ENCODE results near the gene LSAMP. TPM values are rescaled to one million over a fixed set of nuclear protein-coding genes. Genes with fewer than 3 reads are reported as not detected.

LSAMP gene
- total RNA-seq, 1 donor from 2014 or later, result 5.0 TPM

DNA sequence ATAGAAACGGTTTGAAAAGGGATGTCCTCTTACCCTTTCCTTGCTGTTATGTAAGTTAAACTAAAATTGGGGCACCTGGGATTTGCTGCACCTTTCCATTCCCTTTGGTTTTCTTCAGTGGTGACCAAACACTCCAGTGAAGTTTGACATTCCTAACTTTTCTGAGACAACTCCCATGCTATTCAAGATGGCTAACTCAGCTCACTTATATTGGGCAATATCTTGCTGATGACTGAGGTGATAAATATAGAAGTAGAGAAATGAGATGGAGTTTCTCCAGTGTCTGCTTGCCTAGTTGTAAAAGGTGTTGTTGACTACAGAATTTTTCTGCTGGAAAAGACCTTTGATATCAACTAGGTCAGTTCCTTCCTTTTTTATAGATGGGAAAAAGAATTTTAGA, 530.2 kb downstream of the LSAMP start:
- ATAC-seq, result no peak
- intact Hi-C loops (cut with DNase I), result no loop called here
- DNase-seq (ENCODE audit: missing footprints), result no peak

DNA sequence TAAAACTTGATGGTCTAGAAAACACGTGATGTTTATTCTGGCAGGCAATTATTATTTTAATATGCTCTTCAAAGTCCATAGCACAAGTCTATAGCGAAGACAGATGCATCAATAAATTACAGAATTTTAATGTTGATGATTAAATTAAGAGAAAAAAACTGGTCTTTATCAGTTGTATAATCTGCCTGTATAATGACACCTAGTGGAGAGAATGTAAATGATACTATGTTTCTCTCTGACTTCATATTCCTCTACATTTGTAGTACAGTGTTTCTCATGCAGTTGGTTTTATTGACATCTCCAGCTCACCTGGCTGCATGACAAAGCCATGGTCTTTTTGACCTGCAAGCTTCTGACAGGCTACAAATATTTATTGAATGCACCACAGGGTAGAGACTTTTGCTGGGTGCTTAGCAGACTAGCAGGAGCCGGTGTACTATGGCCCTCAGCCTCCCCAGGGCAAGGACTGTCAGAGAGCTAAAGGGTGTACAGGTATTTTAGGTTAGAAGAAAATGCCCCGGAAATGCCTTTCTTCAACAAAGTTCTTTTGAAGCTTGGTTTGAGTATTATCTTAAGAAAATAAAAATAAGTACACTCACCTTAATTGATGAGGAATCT, 532.1 kb downstream of the LSAMP start:
- intact Hi-C loops (cut with DNase I), result no loop called here
- ATAC-seq (no peak), DNase-seq (ENCODE audit: missing footprints) (no peak)

DNA sequence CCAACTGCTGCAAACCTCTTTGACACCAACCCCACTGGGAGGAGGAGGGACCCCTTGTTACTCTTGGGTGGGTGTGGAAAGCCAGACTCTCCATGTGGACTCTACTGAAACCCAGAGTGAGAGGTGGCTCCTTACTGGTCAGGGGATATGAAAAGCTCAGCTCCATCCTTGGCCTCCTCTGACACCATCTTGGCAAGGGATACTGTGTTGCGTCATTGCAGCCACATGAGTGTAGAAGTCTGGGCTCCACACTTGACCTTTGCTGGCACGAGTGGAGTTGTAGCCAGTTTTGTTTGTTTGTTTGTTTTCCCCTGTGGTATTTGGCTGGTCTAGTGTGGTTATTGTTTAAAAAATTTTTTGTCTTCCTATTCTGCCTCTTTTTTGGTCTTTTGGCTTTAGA, 532.9 kb downstream of the LSAMP start:
- ATAC-seq, result peak; percentile 70
- DNase-seq (ENCODE audit: missing footprints), result peak; percentile 78
- intact Hi-C loops (cut with DNase I), result no loop called here

DNA sequence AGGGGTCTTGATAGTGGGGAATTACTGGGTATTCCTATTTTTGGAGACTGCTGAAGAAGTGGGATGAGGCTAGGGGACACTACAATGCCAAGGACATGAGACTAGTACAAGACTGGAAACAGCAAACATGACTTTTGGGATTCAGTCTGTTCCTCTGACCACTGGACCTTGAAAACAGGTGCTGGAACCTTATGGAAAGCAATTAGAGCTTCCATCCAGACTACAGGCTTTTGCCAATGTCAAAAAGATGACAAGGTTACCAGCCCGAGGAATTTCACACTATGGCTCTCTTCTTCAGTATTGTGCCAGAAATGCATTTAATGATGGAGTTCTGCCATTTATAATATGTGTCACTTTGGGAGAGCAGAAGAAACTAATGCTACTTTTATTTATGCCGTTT, 539.4 kb downstream of the LSAMP start:
- intact Hi-C loops (cut with DNase I), result no loop called here
- no peak for DNase-seq (ENCODE audit: missing footprints)

DNA sequence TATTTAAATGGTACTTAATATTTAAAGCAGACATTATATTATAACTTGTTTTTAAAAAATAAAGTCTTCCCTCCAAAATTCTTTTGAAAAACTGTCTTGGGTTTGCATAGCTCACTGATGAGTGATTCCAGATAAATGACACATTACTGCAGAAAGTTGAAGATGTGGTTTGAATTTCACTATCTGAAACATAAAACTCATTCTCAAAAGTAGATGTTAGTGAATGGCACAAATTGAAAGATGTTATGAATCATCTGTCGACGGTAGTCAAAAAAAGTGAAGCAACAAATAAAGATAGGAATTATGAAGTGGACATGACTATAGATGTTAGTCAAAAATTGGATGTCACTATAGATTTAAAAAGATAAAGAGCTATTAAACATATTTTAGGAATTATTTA, 541.4 kb downstream of the LSAMP start:
- no peak for ATAC-seq
- DNase-seq (ENCODE audit: missing footprints), result no peak
- intact Hi-C loops (cut with DNase I), result no loop called here

More for the DNA sequence above, 539.4 kb downstream of the LSAMP start:
- no peak for ATAC-seq

DNA sequence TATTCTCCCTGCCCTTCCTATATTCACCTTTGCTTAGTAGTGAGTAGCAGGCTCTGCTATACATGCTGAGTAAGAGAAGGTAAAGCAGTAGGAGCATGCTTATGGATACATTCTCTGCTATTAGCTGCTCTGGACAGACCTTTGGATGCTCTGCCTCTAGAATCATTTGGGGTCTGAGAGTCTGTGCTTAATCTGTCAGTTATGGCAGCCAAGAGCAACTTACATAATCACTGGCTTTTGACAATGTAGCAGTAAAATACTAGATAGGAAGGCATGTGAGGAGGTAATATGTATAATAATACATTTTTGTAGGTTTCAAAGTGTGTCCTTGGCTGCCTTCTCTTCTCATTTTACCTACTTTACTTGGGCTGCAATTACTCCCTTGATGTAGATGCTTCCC, 544.3 kb downstream of the LSAMP start:
- ATAC-seq, result no peak
- no peak for DNase-seq (ENCODE audit: missing footprints)
- intact Hi-C loops (cut with DNase I), result no loop called here

DNA sequence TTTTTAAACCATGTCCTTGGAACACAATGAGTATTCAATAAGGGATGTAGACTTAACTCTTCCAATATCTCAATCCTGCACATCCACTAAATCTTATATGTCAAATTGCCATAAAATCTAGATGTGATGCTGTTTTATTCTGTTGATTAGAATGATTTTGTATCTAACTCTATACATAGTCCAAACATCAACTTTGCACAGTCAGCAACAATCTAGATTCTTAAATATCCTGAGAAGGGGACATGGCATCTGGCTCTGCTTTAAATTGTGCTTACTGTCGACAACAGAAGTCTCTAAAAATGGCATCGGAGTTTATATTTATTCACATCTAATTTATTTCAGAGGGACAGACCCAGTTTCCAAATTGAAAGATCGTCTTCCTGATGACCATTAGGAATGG, 545.8 kb downstream of the LSAMP start:
- ATAC-seq, result no peak
- DNase-seq (ENCODE audit: missing footprints), result no peak
- intact Hi-C loops (cut with DNase I), result no loop called here

DNA sequence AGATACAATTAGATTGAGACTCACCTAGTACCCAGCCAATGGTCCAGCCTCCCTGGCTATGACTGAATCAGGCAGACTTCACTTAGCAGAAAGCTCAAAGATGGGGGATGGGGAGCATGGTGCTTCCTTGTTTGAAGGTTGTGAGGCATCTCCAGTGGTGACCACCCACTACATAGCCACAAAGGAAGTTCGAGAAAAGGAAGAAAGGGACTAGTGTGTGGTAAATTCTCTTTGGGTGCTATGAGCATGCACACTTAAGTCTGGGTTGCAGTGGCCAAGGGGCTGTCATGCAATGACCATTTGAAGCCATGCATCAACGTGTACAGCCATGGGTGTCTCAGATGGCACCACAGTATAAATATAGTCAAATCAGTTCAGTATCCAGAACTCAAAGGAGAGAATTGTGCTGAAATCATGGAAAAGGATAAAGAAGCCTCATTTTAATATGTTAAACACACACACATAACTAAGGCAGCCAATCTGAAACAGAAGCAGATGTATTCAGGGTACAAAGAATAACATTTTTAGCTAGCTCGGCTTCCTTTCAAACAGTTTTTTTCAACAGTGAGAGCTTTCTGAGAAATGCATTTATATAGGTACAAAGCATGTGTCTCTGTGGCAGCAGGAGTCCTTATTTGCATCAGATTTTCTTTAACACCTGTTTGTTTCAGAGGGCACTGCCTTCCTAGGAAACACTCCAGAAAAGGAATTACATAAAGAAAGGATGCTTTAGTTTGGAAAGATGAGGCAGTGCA, 546.5 kb downstream of the LSAMP start:
- no peak for ATAC-seq
- no peak for DNase-seq (ENCODE audit: missing footprints)
- intact Hi-C loops (cut with DNase I), result no loop called here

DNA sequence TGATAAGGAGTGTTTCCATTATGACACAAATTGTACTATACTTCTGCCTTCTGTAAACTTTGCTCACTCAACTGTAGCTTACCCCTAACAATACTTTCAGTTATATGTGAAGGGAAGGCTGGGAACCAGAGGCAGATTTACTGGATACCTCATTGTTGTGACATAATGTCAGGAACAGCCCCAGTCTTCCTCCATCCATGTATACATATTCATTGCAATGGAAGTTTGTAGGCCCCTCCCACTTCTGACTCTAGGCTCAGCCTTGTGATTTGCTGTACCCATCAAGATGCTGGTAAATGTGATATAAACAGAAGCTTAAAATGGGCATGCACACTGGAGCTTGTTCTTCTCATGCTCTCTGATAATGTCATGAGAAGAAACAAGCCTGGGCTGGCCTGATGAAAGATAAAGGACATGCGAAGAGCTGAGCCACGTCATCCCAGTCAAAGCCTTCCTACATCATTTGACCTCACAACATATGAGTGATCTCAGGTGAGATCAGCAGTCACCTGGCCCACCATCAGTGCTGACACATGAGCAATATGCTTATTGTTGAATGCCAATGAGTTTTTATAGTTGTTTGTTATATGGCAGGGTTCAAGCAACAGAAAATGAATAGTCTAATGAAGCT, 554.2 kb downstream of the LSAMP start:
- intact Hi-C loops (cut with DNase I), result no loop called here
- DNase-seq (ENCODE audit: missing footprints) (peak; percentile 28), ATAC-seq (no peak)

DNA sequence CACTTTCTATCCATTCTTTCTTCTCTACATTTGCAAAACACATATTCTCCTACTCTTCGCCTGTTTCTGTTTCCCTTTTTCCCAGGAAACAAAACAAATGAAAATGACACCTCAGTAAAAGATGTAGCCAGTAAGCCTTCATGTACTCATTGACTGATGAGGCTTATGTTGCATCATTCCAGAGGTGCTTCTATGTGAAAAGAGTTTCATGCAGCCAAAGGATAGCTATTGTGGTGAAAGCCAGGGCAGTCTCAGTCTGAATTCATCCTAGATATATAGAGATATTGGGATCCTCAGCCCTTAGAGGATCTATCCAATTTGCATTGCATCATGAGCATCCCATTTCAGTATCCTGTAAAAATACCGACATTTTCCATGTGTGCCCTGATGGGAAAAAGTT, 554.7 kb downstream of the LSAMP start:
- intact Hi-C loops (cut with DNase I), result no loop called here
- no peak for DNase-seq (ENCODE audit: missing footprints)
- ATAC-seq, result no peak

DNA sequence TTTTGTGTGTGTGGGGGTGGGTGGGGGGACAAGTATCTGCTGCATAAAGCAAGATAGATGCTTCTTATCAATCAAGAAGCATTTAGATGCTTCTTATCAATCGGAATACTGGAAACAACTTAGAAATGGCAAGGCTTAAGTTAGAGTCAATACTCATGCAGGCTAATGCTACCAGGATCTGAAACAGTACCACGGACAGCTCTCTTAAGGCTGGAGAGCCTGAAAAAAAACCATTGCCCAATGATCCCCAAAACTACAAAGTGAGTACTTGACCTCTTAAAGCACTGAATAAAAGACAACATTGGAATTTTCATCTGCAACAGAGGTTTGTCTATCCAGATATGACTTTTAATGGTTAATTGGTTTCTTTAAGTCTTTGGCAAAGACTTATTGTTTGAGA, 559.7 kb downstream of the LSAMP start:
- DNase-seq (ENCODE audit: missing footprints) (no peak), ATAC-seq (no peak)
- intact Hi-C loops (cut with DNase I), result no loop called here

DNA sequence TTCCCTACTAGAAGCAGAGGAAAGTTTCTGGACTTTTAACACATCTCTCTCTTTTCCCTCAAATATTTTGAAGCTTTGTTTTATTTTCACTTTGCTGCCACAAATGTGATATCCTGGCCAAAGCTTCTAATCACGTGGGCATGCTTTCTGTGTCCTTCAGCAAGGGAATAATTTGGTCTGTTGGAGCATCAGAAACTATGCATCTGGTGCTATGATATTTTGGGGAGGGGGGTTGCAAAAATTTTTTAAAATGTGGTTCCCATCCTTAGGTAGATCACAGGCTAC, 567.7 kb downstream of the LSAMP start:
- DNase-seq (ENCODE audit: missing footprints) (no peak), ATAC-seq (no peak)
- intact Hi-C loops (cut with DNase I), result no loop called here

DNA sequence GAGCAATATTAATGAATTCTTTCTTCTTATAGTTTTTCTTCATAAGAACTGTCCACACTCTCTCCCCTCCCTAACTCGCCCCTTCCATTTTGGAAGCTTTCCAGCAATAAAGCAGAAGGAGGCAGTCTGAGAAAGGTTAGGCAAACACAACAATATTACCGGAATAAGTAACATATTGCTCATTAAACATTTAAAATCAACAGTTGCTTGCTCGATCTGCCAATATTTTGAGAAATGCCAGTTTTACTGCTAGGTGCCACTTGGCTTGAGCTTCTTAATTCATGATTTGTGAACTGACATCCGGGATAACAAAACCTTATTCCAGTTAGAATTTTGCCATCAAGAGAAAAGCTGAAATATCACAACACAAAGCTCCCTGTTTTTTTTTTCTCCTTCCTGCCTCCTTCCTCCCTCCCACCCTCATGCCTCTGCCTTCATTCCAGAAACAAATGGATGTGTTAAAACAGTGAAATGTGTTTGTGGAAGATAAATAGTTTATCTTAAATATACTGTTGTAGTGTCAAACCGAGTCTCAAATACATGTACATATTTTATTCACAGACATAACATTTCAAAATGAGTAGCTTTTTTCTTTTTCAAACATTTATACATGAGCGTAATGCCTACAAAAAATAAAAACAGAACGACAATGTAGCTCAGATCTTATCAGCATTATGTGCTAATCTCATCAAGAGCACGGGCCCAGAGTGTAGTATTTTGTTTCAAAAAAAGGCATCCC, 568.2 kb downstream of the LSAMP start:
- intact Hi-C loops (cut with DNase I), result no loop called here
- DNase-seq (ENCODE audit: missing footprints), result no peak
- ATAC-seq, result no peak

DNA sequence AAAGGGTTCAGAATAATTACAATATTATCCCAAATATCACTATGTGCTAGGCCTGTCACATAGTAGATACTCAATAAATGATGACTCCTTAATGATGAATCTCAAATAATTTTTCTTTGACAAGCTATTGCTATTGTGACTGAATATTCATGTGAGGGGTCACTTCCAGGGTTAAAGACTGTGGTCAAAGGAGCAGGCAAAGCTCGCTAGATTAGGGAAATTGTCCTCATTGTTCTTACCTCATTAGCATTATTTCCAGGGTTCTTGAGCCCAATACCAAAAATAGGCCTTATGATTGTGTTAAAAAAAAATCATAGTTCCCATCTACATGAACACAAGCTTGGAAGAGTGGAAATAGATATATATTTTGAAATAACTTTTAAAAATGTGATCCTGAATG, 569.8 kb downstream of the LSAMP start:
- DNase-seq (ENCODE audit: missing footprints), result no peak
- intact Hi-C loops (cut with DNase I), result no loop called here
- ATAC-seq, result no peak

DNA sequence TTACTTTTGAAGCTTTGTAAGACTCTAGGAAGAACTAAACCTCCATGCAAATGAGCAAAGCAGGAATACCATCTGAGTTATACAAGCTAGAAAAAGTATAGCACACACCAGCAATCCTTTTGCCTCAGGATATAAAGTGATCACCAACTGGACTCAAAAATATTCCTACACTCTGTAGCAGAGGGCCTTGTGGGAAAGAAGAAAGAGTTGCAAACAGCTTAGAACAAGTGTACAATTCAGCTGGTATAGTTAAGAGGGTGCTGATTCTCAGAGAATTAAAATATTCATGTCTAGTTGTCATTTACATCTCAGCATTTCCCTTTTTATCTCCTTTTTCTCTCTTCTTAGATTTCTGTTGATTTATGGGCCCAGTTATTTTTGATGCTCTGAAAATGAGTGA, 573.6 kb downstream of the LSAMP start:
- intact Hi-C loops (cut with DNase I), result no loop called here
- ATAC-seq, result no peak
- no peak for DNase-seq (ENCODE audit: missing footprints)

DNA sequence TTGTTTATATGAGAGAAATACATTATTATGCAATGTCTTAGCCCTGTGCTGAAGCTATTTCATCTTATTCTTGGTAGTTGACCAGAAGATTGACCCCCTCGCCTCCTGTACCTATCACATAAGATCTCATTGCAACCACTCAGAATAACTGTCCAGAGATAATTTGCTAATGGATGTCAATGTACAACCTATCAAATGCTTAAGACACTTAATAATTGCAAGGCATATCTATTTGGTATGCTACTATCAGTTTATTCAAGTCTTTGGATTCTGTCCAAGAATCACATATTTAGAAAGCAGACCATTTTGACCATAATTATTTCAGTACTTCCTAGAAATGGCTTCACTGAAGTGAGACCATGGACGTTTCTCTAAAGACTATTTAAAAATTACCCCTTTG, 580.4 kb downstream of the LSAMP start:
- DNase-seq (ENCODE audit: missing footprints), result no peak
- intact Hi-C loops (cut with DNase I), result no loop called here
- no peak for ATAC-seq

DNA sequence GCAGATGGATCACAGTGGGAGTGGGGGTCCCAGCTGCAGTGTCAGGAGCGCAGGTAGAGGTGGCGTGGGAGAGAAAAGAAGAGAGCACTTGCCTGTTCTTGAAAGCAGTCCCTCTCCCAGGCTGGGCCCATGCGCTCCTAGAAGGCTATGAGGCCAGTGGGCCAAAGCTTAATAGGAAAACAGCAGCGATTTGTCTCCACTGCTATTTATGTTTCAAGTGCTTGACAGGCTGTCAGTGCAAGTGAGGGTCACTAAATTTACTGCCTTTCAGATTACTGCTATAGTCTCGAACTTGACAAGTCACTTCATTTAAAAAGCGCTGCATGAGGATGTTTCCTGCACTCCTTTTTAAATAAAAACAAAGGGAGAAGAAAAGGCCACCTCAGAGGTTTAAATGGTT, 582.4 kb downstream of the LSAMP start:
- intact Hi-C loops (cut with DNase I), result no loop called here
- DNase-seq (ENCODE audit: missing footprints), result peak; percentile 37
- no peak for ATAC-seq

DNA sequence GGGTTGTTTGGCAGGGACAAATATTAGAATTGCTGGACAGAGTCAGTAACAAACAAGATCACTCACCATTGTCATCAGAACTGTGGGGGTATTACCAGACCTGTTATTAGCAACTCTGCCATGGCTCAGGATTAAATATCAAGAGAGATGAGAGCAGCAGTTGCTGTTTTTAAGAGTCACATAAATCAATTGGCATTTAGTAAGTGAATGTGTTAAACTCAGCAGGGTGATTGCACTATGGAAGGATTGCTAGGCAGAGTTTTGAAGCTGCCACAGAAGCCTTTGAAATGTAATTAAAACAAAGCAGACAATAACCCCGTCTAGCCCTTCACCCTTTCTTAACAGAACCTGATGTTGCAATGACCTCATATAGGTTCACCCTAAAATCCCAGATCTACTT, 583.2 kb downstream of the LSAMP start:
- intact Hi-C loops (cut with DNase I), result no loop called here
- no peak for DNase-seq (ENCODE audit: missing footprints)
- no peak for ATAC-seq

DNA sequence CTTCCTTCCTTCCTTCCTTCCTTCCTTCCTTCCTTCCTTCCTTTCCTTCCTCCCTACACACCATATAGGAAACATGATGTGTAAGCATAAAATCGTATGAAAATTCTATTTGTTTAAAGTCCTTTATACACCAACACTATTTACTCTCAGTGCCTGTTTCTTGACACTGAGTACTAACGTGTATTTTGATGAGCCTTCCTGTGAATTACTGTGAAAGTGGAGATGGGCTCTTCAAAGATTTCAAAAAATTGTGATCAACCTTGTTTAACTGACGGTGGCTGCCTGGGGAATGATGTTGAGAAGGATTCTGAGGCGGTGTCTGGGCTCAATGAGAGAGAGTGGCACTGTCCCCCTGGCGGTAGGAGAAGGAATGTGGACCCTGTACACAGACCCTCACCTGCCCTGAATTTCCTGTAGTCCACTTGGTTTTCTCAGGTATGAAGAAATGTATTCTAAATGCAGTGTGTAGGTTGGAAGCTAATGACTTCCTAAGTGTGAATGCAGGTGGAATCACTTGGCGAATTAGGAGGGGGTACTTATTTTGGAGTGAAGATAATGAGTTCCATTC, 584.0 kb downstream of the LSAMP start:
- intact Hi-C loops (cut with DNase I), result no loop called here
- DNase-seq (ENCODE audit: missing footprints), result no peak

DNA sequence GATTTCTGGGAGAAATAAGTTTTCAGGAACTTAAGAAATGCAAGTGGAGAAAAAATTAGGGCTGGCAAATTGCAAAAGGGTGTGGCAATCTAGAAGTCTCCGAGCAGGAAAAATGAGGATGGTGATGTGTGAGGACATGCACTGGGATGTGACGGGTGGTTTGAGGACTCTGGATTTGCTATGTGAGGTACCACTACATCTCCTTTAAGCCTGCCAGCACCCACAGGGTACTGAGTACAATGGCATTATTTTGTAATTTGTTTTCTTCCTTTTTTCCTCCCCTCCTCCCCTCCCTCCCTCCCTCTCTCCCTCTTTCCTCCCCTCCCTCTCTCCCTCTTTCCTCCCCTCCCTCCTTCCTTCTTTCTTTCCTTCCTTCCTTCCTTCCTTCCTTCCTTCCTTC, 584.5 kb downstream of the LSAMP start:
- no peak for ATAC-seq
- intact Hi-C loops (cut with DNase I), result no loop called here

More for the DNA sequence above, 584.0 kb downstream of the LSAMP start:
- no peak for ATAC-seq

More for the DNA sequence above, 584.5 kb downstream of the LSAMP start:
- DNase-seq (ENCODE audit: missing footprints), result no peak

Measured in Right ventricle myocardium inferior (tissue), 1 donor.